B cell (primary cell): Measurements from ENCODE around the gene ARID3A. TPM values are rescaled to one million over a fixed set of nuclear protein-coding genes. Genes with fewer than 3 reads are reported as not detected.

Source experiments
- ATAC-seq: fragments of 200-7000 bp; cut with Tn5 transposase; one replicate; pipeline ENCODE4 v1.10.0; 2021; ENCODE audit warnings: low read depth, mild to moderate bottlenecking, moderate number of reproducible peaks, moderate library complexity
- CTCF ChIA-PET: fragments of 350-600 bp; sonication (Branson Sonifier 250); formaldehyde crosslinking; loops from one replicate; lab custom pipeline; 2021; ENCODE audit warnings: antibody characterized with exemption, inconsistent platforms; lab: Charles Lee
- POLR2A ChIA-PET: fragments of 350-600 bp; sonication (Branson Sonifier 250); formaldehyde crosslinking; loops from one replicate; lab custom pipeline; 2021; ENCODE audit warnings: antibody characterized with exemption; lab: Charles Lee
- DNase-seq: peaks from one replicate; pipeline ENCODE4 v3.0.0; 2013
- H2AFZ ChIP-seq: 2 replicates; pipeline ENCODE4 v1.6.1; 2012; ENCODE audit warnings: mild to moderate bottlenecking, low read depth, low read length; ENCODE audit not compliant: insufficient read depth, poor library complexity, severe bottlenecking
- H3K27ac ChIP-seq, 2 donors: 1 replicate in 1 of 2; 2 replicates in 1 of 2; pipeline ENCODE4 v1.5.1; 2012 to 2013; ENCODE audit warnings: low read length in 2 of 2, mild to moderate bottlenecking in 2 of 2, moderate library complexity in 1 of 2
- H3K27me3 ChIP-seq, 4 experiments: fragments of 200-600 bp in 1 of 4; sonication (generic) in 1 of 4; replicated peaks in 1 of 4; 1 replicate in 2 of 4; 2 replicates in 2 of 4; pipeline versions ENCODE4 v1.6.1 to v1.7.0; 2013 to 2016; ENCODE audit warnings: low read length in 3 of 4, mild to moderate bottlenecking in 2 of 4, mixed read lengths in 1 of 4, moderate library complexity in 1 of 4; ENCODE audit not compliant: insufficient read depth in 4 of 4, control insufficient read depth in 3 of 4; ENCODE audit errors: control extremely low read depth in 1 of 4
- H3K36me3 ChIP-seq, 2 experiments: replicated peaks in 1 of 2; 1 replicate in 1 of 2; 2 replicates in 1 of 2; pipeline versions ENCODE4 v1.6.1 to v1.7.1; 2013; ENCODE audit warnings: low read length in 1 of 2; ENCODE audit not compliant: insufficient read depth in 2 of 2, control insufficient read depth in 1 of 2; ENCODE audit errors: control extremely low read depth in 1 of 2, extremely low read depth in 1 of 2
- H3K4me1 ChIP-seq, 2 donors: fragments of 200-600 bp in 1 of 2; sonication (generic) in 1 of 2; 1 replicate in 1 of 2; 2 replicates in 1 of 2; pipeline versions ENCODE4 v1.5.1 to v1.6.1; 2013 to 2017; ENCODE audit warnings: low read length in 2 of 2; ENCODE audit not compliant: control insufficient read depth in 2 of 2, insufficient read depth in 2 of 2
- H3K4me2 ChIP-seq: replicated peaks from 2 replicates; pipeline ENCODE3; 2012; ENCODE audit warnings: mild to moderate bottlenecking, low read depth, low read length; ENCODE audit not compliant: poor library complexity, severe bottlenecking
- H3K4me3 ChIP-seq, 5 experiments: fragments of 200-600 bp in 1 of 5; sonication (generic) in 1 of 5; 1 replicate in 3 of 5; 2 replicates in 2 of 5; pipeline versions ENCODE4 v1.5.1 to v1.7.0; 2011 to 2016; ENCODE audit warnings: low read length in 4 of 5, mild to moderate bottlenecking in 4 of 5, low read depth in 2 of 5, control low read depth in 1 of 5, moderate library complexity in 1 of 5; ENCODE audit not compliant: insufficient read depth in 1 of 5; ENCODE audit errors: control extremely low read depth in 1 of 5, extremely low read depth in 1 of 5
- H3K79me2 ChIP-seq: fragments of 200-600 bp; sonication (generic); one replicate; pipeline ENCODE4 v1.6.0; 2016; ENCODE audit warnings: low read length; ENCODE audit not compliant: control insufficient read depth, insufficient read depth
- H3K9ac ChIP-seq: fragments of 200-600 bp; sonication (generic); 2 replicates; pipeline ENCODE4 v1.6.1; 2017; ENCODE audit warnings: mild to moderate bottlenecking, low read length, moderate library complexity
- H3K9me3 ChIP-seq, 3 donors: one replicate each; pipeline versions ENCODE4 v1.6.1 to v1.7.1; 2013; ENCODE audit warnings: low read length in 2 of 3; ENCODE audit not compliant: control insufficient read depth in 2 of 3, insufficient read depth in 1 of 3; ENCODE audit errors: control extremely low read depth in 1 of 3
- H4K20me1 ChIP-seq: 2 replicates; pipeline ENCODE4 v1.6.0; 2012; ENCODE audit warnings: mild to moderate bottlenecking, low read length; ENCODE audit not compliant: insufficient read depth, control insufficient read depth, poor library complexity, severe bottlenecking
- H3K27ac Mint-ChIP-seq: one replicate; pipeline ENCODE4 v1.8.0; 2021; ENCODE audit warnings: mixed read lengths
- H3K27me3 Mint-ChIP-seq: one replicate; pipeline ENCODE4 v1.8.0; 2021; ENCODE audit warnings: mixed read lengths
- H3K4me1 Mint-ChIP-seq: one replicate; pipeline ENCODE4 v1.8.0; 2021; ENCODE audit warnings: mixed read lengths
- H3K4me3 Mint-ChIP-seq: one replicate; pipeline ENCODE4 v1.8.0; 2021; ENCODE audit warnings: mixed read lengths
- H3K9me3 Mint-ChIP-seq: one replicate; pipeline ENCODE4 v1.8.0; 2022; ENCODE audit warnings: mixed read lengths; ENCODE audit not compliant: insufficient read depth
- CTCF ChIP-seq: fragments of 200-600 bp; IDR thresholded peaks from one replicate; pipeline ENCODE4 v1.8.0; 2022; ENCODE audit warnings: antibody characterized with exemption, mild to moderate bottlenecking
- EZH2 ChIP-seq: IDR thresholded peaks from 2 replicates; pipeline ENCODE4 v1.6.1; 2012; ENCODE audit warnings: borderline replicate concordance, low read depth, mild to moderate bottlenecking, moderate library complexity, low read length; ENCODE audit not compliant: insufficient read depth, poor library complexity, severe bottlenecking
- WGBS: methylation state at CpG from one replicate; pipeline ENCODE4 v1.1.5; 2013; ENCODE audit warnings: missing lambda C conversion rate; ENCODE audit not compliant: insufficient coverage; 5-methylcytosine and 5-hydroxymethylcytosine counted together
- intact Hi-C: fragments of 100-400 bp; cut with micrococcal nuclease; formaldehyde crosslinking; loops from one replicate; pipeline ENCODE4 v1.10.0; 2022
- polyA plus RNA-seq: library from polyadenylated mRNA; depleted of rRNA; stranded (reverse); fragments of >200 nt; gene quantifications from 2 replicates; pipeline ENCODE4 v1.2.3, GENCODE V29; 2012
- total RNA-seq, 2 donors: library from RNA; stranded (reverse); fragments of 120-200 nt in 1 of 2; gene quantifications; 1 replicate in 1 of 2; 2 replicates in 1 of 2; pipeline versions ENCODE4 v1.2.3 to v1.2.4, GENCODE V29; 2013 to 2022

The ARID3A gene
- total and polyA plus RNA-seq, 2 donors (not counting 1 experiment from before 2014, with no cell fraction given) = 22.9 to 60.5 TPM

GRCh38 chr19:879711-880438 lies 46.0 kb upstream of the ARID3A start:
- Histone ChIP-seq H3K36me3 (peaks cover 0 to 49% of the 10 kb centered on the region in 2 experiments), H3K27ac (no peak overlapping the region), H3K4me1 (peaks cover 0 to 3% of the 10 kb centered on the region in 2 donors), H3K9me3 (peaks cover 0 to 3% (median 0%) of the 10 kb centered on the region in 3 donors), H3K9ac (no peak overlapping the region), H2AFZ (no peak overlapping the region), H3K4me3 (no peak overlapping the region), H3K27me3 (no peaks in the 10 kb centered on the region), H3K4me2 (no peak overlapping the region), H4K20me1 (peaks cover 40% of the 10 kb centered on the region), H3K79me2 (peaks cover 46% of the 10 kb centered on the region)
- no peak overlapping the region for H3K27ac Mint-ChIP-seq
- no peaks in the 10 kb centered on the region for H3K4me1 Mint-ChIP-seq
- no peak for ATAC-seq
- TF ChIP-seq CTCF = no peak
- TF ChIP-seq EZH2 = no peak
- H3K4me3 Mint-ChIP-seq = no peak overlapping the region
- DNase-seq = no peak
- no peaks in the 10 kb centered on the region for H3K9me3 Mint-ChIP-seq
- intact Hi-C loops = no loop called here
- ChIA-PET CTCF (interaction anchor here (1.4 kb wide), 1 partner anchor 29 kb away, joined by 4 read pairs; no protein-coding TSS in a partner anchor), POLR2A (interaction anchor here (1.4 kb wide), 1 partner anchor 29 kb away, joined by 10 read pairs; no protein-coding TSS in a partner anchor)
- 93% methylated on average over 33 of the region's 37 CpGs for WGBS
- no peaks in the 10 kb centered on the region for H3K27me3 Mint-ChIP-seq
